HG02840 (cell line): ENCODE measurements around the gene DNAH10.

ENCODE experiments used
- ATAC-seq: cut with Tn5 transposase; IDR thresholded peaks from one replicate; pipeline ENCODE4 v1.9.1; 2021; ENCODE audit warnings: mild to moderate bottlenecking, moderate library complexity, moderate number of reproducible peaks; ENCODE audit not compliant: unreplicated experiment, low FRiP score

Gene DNAH10

DNA sequence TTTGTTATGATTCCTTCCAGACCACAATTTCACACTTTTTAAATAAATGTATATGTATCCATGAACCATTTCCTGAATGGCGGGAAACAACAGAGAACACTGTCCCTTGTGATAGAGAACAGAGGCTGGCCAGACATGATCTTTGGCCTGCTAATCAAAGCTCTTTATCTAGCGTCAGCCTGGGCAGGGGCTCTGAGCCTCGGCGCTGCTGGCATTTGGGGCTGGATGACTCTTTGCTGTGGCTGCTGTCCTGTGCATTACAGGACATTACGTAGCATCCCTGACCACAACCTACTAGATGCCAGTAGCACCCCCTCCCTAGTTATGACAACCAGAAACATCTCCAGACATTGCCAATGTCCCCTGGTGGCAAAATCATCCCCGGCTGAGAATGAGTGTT, 77.7 kb downstream of the DNAH10 start:
- no peak for ATAC-seq

- ATAC-seq, result no peak
These were observed 78.8 kb downstream of the DNAH10 start for GRCh38 chr12:123840765-123841425.

- ATAC-seq, result no peak
These were observed 82.0 kb downstream of the DNAH10 start for GRCh38 chr12:123843912-123844748.

DNA sequence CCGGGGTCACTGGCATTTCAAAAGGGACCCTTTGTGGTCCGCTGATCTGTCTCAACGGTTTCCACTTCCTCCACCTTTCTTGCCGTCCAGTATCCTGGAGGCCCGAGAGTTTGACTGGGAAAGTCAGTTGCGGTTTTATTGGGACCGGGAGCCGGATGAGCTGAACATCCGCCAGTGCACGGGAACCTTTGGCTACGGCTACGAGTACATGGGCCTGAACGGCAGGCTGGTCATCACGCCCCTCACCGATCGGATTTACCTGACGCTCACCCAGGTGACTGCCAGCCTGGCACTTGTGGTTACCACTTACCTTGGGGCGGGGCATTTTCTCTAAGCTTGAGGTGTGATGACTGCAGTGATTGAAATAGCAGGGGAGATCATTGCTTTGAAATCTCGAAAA, 83.8 kb downstream of the DNAH10 start:
- no peak for ATAC-seq

- no peak for ATAC-seq
These were observed 84.2 kb downstream of the DNAH10 start for GRCh38 chr12:123846340-123846739.

GRCh38 chr12:123847019-123847418, 84.9 kb downstream of the DNAH10 start:
- ATAC-seq, result no peak

DNA sequence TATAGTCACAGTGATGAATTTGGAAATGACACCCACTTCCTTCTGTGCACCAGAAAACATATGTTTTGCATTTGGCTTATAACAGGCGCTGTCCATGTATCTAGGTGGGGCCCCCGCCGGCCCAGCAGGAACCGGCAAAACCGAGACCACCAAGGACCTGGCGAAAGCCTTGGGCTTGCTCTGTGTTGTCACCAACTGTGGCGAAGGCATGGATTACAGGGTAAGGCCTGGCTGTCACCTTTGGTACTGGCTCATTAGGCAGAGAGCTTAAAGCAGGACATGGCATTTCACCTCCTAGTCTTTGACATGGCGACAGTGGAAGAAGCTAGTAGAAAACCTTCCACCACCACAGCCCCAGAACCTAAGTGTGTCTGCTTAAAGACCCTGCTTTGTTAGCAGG, 85.8 kb downstream of the DNAH10 start:
- ATAC-seq, result no peak

GRCh38 chr12:123849517-123849916, 87.4 kb downstream of the DNAH10 start:
- ATAC-seq, result no peak

DNA sequence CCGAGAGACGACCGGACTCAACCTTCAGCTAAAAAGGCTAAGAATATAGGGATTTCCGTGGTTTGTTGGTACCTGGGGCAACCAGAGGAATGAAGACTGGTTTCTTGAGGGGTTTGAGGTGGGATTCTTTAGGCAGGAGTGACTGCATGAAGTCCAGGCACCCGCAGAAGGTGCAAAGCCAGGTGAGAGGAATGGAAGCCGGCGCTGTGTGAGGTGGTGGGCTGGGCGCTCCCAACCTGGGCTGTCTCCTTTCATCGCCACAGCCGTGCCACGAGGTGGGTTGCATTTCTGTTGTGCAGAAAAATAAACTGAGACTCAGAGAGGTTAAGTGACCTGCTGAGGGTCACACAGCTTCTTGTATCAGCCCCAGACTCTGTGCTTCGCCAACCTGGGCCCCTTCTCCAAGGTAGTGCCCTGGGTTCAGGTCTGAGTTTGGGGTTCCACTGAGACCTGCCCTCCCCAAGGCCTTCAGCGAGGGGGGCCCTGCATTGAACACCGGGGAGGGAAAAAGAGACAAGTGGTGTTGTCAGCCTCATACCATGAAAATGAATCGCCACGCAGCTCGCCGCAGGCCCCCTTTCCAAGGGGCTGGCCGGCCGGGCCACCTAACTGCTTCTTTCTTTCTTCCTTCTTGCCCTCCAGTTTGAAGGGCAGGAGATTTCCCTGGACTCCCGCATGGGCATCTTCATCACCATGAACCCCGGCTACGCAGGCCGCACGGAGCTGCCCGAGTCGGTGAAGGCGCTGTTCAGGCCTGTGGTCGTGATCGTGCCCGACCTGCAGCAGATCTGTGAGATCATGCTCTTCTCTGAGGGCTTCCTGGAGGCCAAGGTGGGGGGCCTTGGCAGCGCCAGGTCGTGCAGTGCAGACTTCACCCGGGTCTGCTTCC, 88.4 kb downstream of the DNAH10 start:
- ATAC-seq, result no peak

- ATAC-seq, result no peak
These were observed 91.4 kb downstream of the DNAH10 start for GRCh38 chr12:123853396-123854070.

DNA sequence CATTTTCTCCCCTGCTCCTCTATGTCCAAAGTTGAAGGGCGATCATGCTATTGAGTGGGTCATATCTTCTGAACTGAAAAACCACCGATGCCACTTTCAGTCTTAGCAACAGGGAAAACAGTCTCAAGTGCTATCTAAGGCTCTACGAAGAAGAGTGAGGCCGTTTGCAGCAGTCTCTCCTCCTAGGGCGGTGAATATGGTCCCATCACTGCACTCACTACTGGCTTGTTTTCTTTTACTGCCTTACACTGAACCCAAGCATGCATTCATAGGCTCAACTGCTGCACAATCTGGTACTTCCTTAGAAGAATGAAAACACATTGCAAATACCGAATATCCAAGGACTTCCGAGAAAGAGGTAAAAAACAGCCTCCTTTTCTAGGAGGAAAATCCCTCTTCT, 92.1 kb downstream of the DNAH10 start:
- ATAC-seq, result no peak

DNA sequence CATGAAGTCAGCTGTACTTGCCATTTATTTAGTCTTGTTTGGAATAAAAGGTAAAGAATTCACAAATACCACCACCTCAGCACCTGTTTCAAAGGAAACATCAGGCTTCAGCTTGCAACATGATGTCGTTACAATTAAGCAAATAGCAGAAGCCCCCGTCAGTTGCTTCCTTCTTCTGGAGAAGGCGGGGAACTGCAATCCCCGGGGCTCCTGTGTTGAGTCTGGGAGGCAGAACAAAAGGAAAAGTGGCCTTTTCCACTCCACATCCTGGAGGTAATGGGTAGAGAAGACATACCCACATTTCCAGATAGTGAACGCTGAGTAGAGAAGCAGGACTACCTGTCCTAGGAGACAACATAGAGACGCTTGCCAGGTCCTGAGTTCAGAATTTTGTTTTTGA, 92.8 kb downstream of the DNAH10 start:
- ATAC-seq, result no peak

- no peak for ATAC-seq
These were observed 94.6 kb downstream of the DNAH10 start for GRCh38 chr12:123856681-123857080.

DNA sequence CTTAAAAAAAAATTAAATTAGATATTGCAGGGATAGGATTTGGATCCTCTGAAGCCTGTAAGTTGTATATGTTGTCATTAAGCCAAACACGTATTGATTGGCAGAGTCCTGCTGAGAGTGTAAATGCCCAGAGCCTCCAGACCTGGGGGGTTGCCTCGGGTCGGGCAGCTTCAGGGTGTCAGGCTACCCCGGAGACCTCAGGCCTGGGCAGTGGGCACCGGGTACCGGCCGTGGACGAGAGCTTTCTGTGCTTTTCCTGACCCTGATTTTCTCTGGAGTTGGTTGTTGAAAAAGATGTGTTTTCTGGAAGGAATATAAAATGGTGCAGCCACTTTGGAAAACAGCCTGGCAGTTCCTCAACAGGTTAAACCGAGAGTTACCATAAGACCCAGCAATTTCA, 96.1 kb downstream of the DNAH10 start:
- no peak for ATAC-seq

DNA sequence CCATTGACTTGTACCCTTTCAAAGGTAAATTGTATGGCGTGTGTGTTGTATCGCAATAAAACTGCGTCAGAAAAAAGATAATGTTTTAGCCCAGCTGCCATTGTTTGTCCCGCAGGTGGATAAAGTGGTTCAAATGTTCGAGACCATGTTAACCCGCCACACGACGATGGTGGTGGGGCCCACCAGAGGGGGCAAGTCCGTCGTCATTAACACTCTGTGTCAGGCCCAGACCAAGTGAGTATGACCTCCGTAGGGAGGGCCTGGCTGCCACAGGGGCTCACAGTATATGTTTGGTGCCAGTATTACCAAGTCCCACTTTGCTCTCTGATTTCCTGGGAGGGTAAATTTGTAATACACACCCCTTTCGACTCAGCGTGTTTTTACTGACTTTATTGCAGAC, 96.9 kb downstream of the DNAH10 start:
- ATAC-seq, result no peak

DNA sequence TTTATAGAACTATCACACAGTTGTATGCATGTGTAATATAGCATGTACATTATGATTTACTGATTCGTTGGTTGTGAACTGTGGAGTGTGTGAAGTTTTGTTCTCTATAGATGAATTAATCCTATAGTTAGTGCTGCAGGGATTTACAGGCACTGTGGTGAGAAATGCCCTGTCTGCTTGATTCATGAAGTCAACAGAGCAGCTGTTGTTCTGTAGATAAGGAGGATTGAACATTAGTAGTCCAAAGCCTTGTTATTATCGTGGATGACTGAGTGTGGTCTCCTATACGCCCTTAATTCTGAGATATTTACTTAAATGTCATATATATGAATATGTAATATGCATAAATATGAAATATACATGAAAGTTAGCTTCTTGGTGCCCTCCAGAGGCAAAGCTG, 98.3 kb downstream of the DNAH10 start:
- ATAC-seq, result no peak

- ATAC-seq, result no peak
These were observed 99.3 kb downstream of the DNAH10 start for GRCh38 chr12:123861392-123861791.

- no peak for ATAC-seq
These were observed 105.0 kb downstream of the DNAH10 start for GRCh38 chr12:123867141-123867540.

GRCh38 chr12:123868791-123869190, 106.7 kb downstream of the DNAH10 start:
- no peak for ATAC-seq

GRCh38 chr12:123873793-123874192, 111.7 kb downstream of the DNAH10 start:
- no peak for ATAC-seq

- ATAC-seq, result no peak
These were observed 115.9 kb downstream of the DNAH10 start for GRCh38 chr12:123877968-123878367.
